ENCODE data around the gene C1orf116. TPM values are rescaled to one million over a fixed set of nuclear protein-coding genes. Genes with fewer than 3 reads are reported as not detected.

C1orf116 gene
- polyA plus RNA-seq, 3 donors, result 0.03 to 0.04 TPM; not detected in 1

DNA sequence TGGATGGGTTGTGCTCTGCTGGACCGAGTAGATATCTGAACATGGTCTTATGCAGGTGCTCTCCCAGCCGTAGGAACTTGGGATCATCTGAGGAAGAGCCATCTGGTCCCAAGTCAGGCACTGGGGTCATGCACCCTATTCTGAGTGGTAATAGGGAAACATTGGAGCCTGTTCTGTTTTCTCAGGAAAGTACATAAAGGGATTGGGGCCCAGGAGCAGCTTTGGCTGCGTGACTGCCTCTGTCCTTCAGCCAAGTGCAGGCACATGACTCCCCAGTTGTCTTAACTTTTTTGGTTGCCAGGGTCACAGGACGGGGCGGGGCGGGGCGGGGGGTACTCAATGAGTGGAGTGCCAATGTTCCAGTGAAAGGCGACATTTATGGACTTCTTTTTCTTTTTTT, 32.0 kb upstream of the C1orf116 start:
- H3K27me3 Mint-ChIP-seq (ENCODE audit: low read depth in 3 of 3), result peaks cover 0 to 3% (median 0%) of the 10 kb centered on the region in 3 donors
- no peak overlapping the region for H3K4me3 Mint-ChIP-seq
- no peaks in the 10 kb centered on the region for H3K27me3 ChIP-seq (ENCODE audit: control insufficient read depth in 2 of 2, insufficient read depth in 2 of 2, low read length in 2 of 2)
- intact Hi-C loops (cut with micrococcal nuclease), result no loop called here
- no peak overlapping the region for H2AFZ ChIP-seq (ENCODE audit: insufficient read depth, low read depth, low read length, poor library complexity, severe bottlenecking)
- no peaks in the 10 kb centered on the region for H3K9me3 ChIP-seq (replicated peaks in 1 of 2; ENCODE audit: control insufficient read depth in 1 of 2, insufficient read depth in 1 of 2, low read length in 2 of 2)
- H4K20me1 ChIP-seq (ENCODE audit: insufficient read depth, low read length), result no peaks in the 10 kb centered on the region
- peaks cover 13% of the 10 kb centered on the region for H3K4me1 Mint-ChIP-seq
- H3K9ac ChIP-seq (ENCODE audit: insufficient read depth, low read length, poor library complexity, severe bottlenecking), result no peak overlapping the region
- H3K9me3 Mint-ChIP-seq, result peaks cover 0 to 2% (median 0%) of the 10 kb centered on the region in 7 donors
- H3K79me2 ChIP-seq (ENCODE audit: insufficient read depth, low read length), result no peaks in the 10 kb centered on the region
- H3K36me3 ChIP-seq (replicated peaks in 1 of 2; ENCODE audit: control insufficient read depth in 1 of 2, insufficient read depth in 2 of 2, low read length in 2 of 2), result peaks cover 49 to 74% of the 10 kb centered on the region in 2 donors
- no peak overlapping the region for H3K4me2 ChIP-seq (replicated peaks; ENCODE audit: extremely low read depth, low read length, poor library complexity, severe bottlenecking)
- TF ChIP-seq, protein P1, sequence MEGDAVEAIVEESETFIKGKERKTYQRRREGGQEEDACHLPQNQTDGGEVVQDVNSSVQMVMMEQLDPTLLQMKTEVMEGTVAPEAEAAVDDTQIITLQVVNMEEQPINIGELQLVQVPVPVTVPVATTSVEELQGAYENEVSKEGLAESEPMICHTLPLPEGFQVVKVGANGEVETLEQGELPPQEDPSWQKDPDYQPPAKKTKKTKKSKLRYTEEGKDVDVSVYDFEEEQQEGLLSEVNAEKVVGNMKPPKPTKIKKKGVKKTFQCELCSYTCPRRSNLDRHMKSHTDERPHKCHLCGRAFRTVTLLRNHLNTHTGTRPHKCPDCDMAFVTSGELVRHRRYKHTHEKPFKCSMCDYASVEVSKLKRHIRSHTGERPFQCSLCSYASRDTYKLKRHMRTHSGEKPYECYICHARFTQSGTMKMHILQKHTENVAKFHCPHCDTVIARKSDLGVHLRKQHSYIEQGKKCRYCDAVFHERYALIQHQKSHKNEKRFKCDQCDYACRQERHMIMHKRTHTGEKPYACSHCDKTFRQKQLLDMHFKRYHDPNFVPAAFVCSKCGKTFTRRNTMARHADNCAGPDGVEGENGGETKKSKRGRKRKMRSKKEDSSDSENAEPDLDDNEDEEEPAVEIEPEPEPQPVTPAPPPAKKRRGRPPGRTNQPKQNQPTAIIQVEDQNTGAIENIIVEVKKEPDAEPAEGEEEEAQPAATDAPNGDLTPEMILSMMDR (IDR thresholded peaks at IDR 0.05), result no peak
- no peak overlapping the region for H3K4me3 ChIP-seq (replicated peaks in 1 of 3; ENCODE audit: low read depth in 2 of 3, low read length in 3 of 3)
- no peak for DNase-seq
- 100% methylated on average over 4 of the region's 8 CpGs for WGBS (ENCODE audit: insufficient coverage)
- H3K27ac Mint-ChIP-seq, result peak overlapping the region in 1 of 7 donors; percentile 47
- no peak overlapping the region for H3K27ac ChIP-seq (ENCODE audit: low read depth in 1 of 2, low read length in 2 of 2)
- H3K4me1 ChIP-seq (ENCODE audit: control insufficient read depth in 1 of 2, insufficient read depth in 2 of 2, low read length in 2 of 2), result peaks cover 4 to 13% of the 10 kb centered on the region in 2 donors
- peaks cover 71 to 85% of the 10 kb centered on the region in 2 donors for H3K36me3 Mint-ChIP-seq

DNA sequence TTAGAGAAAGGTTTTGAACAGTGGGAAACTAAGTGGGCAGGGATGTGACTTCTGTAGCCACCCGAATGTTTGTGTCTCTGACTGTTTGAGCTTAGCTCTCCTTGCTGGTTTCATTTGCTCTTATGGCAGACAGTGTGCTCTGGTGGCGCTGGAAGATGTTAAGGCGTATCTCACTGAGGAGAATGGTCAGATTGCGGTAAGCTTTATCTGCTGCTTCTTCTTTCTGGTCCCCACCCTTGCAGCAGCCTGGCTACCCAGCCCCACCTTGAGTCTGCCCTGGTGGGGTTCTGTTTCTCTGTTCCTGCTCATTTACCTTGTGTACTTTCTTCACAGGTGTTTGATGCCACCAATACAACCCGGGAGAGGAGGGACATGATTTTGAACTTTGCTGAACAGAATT, 30.5 kb upstream of the C1orf116 start:
- Histone ChIP-seq H3K27ac (ENCODE audit: low read depth in 1 of 2, low read length in 2 of 2) (no peak overlapping the region), H3K9me3 (replicated peaks in 1 of 2; ENCODE audit: control insufficient read depth in 1 of 2, insufficient read depth in 1 of 2, low read length in 2 of 2) (no peaks in the 10 kb centered on the region), H3K36me3 (replicated peaks in 1 of 2; ENCODE audit: control insufficient read depth in 1 of 2, insufficient read depth in 2 of 2, low read length in 2 of 2) (peaks cover 44 to 68% of the 10 kb centered on the region in 2 donors), H3K79me2 (ENCODE audit: insufficient read depth, low read length) (no peaks in the 10 kb centered on the region), H2AFZ (ENCODE audit: insufficient read depth, low read depth, low read length, poor library complexity, severe bottlenecking) (no peak overlapping the region), H3K27me3 (ENCODE audit: control insufficient read depth in 2 of 2, insufficient read depth in 2 of 2, low read length in 2 of 2) (no peaks in the 10 kb centered on the region), H3K4me2 (replicated peaks; ENCODE audit: extremely low read depth, low read length, poor library complexity, severe bottlenecking) (no peak overlapping the region), H4K20me1 (ENCODE audit: insufficient read depth, low read length) (no peaks in the 10 kb centered on the region), H3K9ac (ENCODE audit: insufficient read depth, low read length, poor library complexity, severe bottlenecking) (no peak overlapping the region), H3K4me1 (ENCODE audit: control insufficient read depth in 1 of 2, insufficient read depth in 2 of 2, low read length in 2 of 2) (peaks cover 0 to 5% of the 10 kb centered on the region in 2 donors), H3K4me3 (replicated peaks in 1 of 3; ENCODE audit: low read depth in 2 of 3, low read length in 3 of 3) (no peak overlapping the region)
- H3K27me3 Mint-ChIP-seq (ENCODE audit: low read depth in 3 of 3), result peaks cover 0 to under 1% (median 0%) of the 10 kb centered on the region in 3 donors
- peak overlapping the region in 1 of 7 donors; percentile 12 for H3K27ac Mint-ChIP-seq
- intact Hi-C loops (cut with micrococcal nuclease), result no loop called here
- peaks cover 9% of the 10 kb centered on the region for H3K4me1 Mint-ChIP-seq
- no peak overlapping the region for H3K4me3 Mint-ChIP-seq
- no peak for DNase-seq
- H3K9me3 Mint-ChIP-seq, result no peaks in the 10 kb centered on the region
- 93% methylated on average over 4 of the region's 5 CpGs for WGBS (ENCODE audit: insufficient coverage)
- H3K36me3 Mint-ChIP-seq, result peaks cover 60 to 71% of the 10 kb centered on the region in 2 donors
- TF ChIP-seq, protein P1 (IDR thresholded peaks at IDR 0.05), result no peak
